ENCODE data around the gene CYP27B1. TPM values are rescaled to one million over a fixed set of nuclear protein-coding genes. Genes with fewer than 3 reads are reported as not detected.

The CYP27B1 gene
- total and polyA plus RNA-seq, 10 of the 15 experiments (the other 5 are each of a cell fraction or from before 2014, with no cell fraction given), result 0.10 to 2.7 (median 1.1) TPM

- ChIA-PET CTCF (no interaction called here), RAD21 (ENCODE audit: unreplicated experiment) (no interaction called here), SMC1A (ENCODE audit: uncharacterized antibody, unreplicated experiment) (no interaction called here), POLR2A (interaction anchor here (0.7 kb wide), 1 partner anchor 26 kb away, joined by 3 read pairs; no protein-coding TSS in a partner anchor)
- in situ Hi-C loops (cut with MboI), result no loop called here
- intact Hi-C loops (cut with micrococcal nuclease; ENCODE audit: unreplicated experiment), result no loop called here
- BruUV-seq (replicated peaks), result no TSS peak
- ATAC-seq (no peak), FAIRE-seq (no peak), DNase-seq (ENCODE audit: low read depth, low spot score) (no peak)
- WGBS (ENCODE audit: insufficient coverage, insufficient replicate concordance, low lambda C conversion rate, missing lambda C conversion rate), result 93% methylated on average over 22 of the region's 22 CpGs
- H3K4me1 ChIP-seq (ENCODE audit: control insufficient read depth, insufficient read depth, low read length), result no peaks in the 10 kb centered on the region
- H3K4me3 ChIP-seq, result no peak overlapping the region
- H3K27me3 ChIP-seq (replicated peaks in 1 of 2; ENCODE audit: control insufficient read depth in 2 of 2, insufficient read depth in 2 of 2, low read length in 1 of 2), result no peaks in the 10 kb centered on the region
- TF ChIP-seq CBFB (IDR thresholded peaks at IDR 0.05; ENCODE audit: low read depth) (no peak), ESRRA (IDR thresholded peaks at IDR 0.05; ENCODE audit: low read length) (no peak), SKIL (IDR thresholded peaks at IDR 0.05; ENCODE audit: low read depth, poor library complexity, severe bottlenecking) (no peak), SIN3A (IDR thresholded peaks at IDR 0.05; ENCODE audit: low read depth, low read length) (no peak), GATAD2B (conservative IDR thresholded peaks at IDR 0.05; ENCODE audit: low read depth) (no peak), NR2F1 (conservative IDR thresholded peaks at IDR 0.05) (no peak), MYB (IDR thresholded peaks at IDR 0.05; ENCODE audit: borderline replicate concordance, low read depth, low read length) (no peak), SIX5 (IDR thresholded peaks at IDR 0.05; ENCODE audit: low read depth, low read length, severe bottlenecking) (no peak), FOS (IDR thresholded peaks at IDR 0.05; ENCODE audit: borderline replicate concordance, extremely low read depth, insufficient read length) (no peak), NFIC (IDR thresholded peaks at IDR 0.05; ENCODE audit: low read depth, low read length) (no peak), RUNX3 (IDR thresholded peaks at IDR 0.05; ENCODE audit: low read length) (no peak), ZNF274 (IDR thresholded peaks at IDR 0.05; ENCODE audit: insufficient read depth, insufficient read length) (no peak), HDGF (IDR thresholded peaks at IDR 0.05) (no peak)
- TF ChIP-seq, protein P1, sequence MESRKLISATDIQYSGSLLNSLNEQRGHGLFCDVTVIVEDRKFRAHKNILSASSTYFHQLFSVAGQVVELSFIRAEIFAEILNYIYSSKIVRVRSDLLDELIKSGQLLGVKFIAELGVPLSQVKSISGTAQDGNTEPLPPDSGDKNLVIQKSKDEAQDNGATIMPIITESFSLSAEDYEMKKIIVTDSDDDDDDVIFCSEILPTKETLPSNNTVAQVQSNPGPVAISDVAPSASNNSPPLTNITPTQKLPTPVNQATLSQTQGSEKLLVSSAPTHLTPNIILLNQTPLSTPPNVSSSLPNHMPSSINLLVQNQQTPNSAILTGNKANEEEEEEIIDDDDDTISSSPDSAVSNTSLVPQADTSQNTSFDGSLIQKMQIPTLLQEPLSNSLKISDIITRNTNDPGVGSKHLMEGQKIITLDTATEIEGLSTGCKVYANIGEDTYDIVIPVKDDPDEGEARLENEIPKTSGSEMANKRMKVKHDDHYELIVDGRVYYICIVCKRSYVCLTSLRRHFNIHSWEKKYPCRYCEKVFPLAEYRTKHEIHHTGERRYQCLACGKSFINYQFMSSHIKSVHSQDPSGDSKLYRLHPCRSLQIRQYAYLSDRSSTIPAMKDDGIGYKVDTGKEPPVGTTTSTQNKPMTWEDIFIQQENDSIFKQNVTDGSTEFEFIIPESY (IDR thresholded peaks at IDR 0.05), result no peak
- H3K27ac ChIP-seq (ENCODE audit: control insufficient read depth, insufficient read depth), result no peak overlapping the region
- H2AFZ ChIP-seq (ENCODE audit: control insufficient read depth, low read depth, low read length), result no peak overlapping the region
- no peaks in the 10 kb centered on the region for H3K9me3 ChIP-seq (replicated peaks; ENCODE audit: control insufficient read depth, insufficient read depth, low read length)
- H3K79me2 ChIP-seq (ENCODE audit: control insufficient read depth, insufficient read depth, low read length), result no peaks in the 10 kb centered on the region
- peaks cover 14 to 20% of the 10 kb centered on the region in 2 experiments for H3K36me3 ChIP-seq (ENCODE audit: control insufficient read depth in 2 of 2, insufficient read depth in 2 of 2, low read length in 1 of 2)
- no peak overlapping the region for H3K4me2 ChIP-seq (ENCODE audit: control insufficient read depth, insufficient read depth)
- no peak overlapping the region for H3K9ac ChIP-seq (ENCODE audit: control insufficient read depth, insufficient read depth, low read length)
- no peaks in the 10 kb centered on the region for H4K20me1 ChIP-seq (ENCODE audit: control insufficient read depth, insufficient read depth)
Measured at GRCh38 chr12:57717846-57718640, 48.8 kb downstream of the CYP27B1 start.

All from GM12878 (cell line).